Liver (tissue), 9 donors: Measurements from ENCODE around the gene GNAS-AS1. TPM values are rescaled to one million over a fixed set of nuclear protein-coding genes. Genes with fewer than 3 reads are reported as not detected.

ENCODE experiments used
- DNase-seq: peaks from one replicate; pipeline ENCODE4 v3.0.0-alpha.2; 2017; ENCODE audit warnings: low spot score
- H3K27ac ChIP-seq, 2 donors: one replicate each; pipeline ENCODE4 v1.7.0; 2013; ENCODE audit warnings: inconsistent platforms in 2 of 2, low read length in 2 of 2, control low read depth in 1 of 2, low read depth in 1 of 2, mild to moderate bottlenecking in 1 of 2
- H3K27me3 ChIP-seq, 4 donors: one replicate each; pipeline versions ENCODE4 v1.6.1 to v1.7.0; 2013; ENCODE audit warnings: low read length in 3 of 4, inconsistent platforms in 1 of 4, mild to moderate bottlenecking in 1 of 4, moderate library complexity in 1 of 4; ENCODE audit not compliant: control insufficient read depth in 4 of 4, insufficient read depth in 4 of 4
- H3K36me3 ChIP-seq, 4 donors: one replicate each; pipeline versions ENCODE4 v1.6.1 to v1.7.0; 2013; ENCODE audit warnings: low read length in 3 of 4, mild to moderate bottlenecking in 3 of 4, low read depth in 1 of 4, moderate library complexity in 1 of 4; ENCODE audit not compliant: control insufficient read depth in 4 of 4, insufficient read depth in 3 of 4
- H3K4me1 ChIP-seq, 4 donors: one replicate each; pipeline versions ENCODE4 v1.6.1 to v1.7.0; 2013; ENCODE audit warnings: low read length in 3 of 4, mild to moderate bottlenecking in 3 of 4, moderate library complexity in 1 of 4; ENCODE audit not compliant: control insufficient read depth in 4 of 4, insufficient read depth in 4 of 4
- H3K4me3 ChIP-seq, 3 donors: one replicate each; pipeline versions ENCODE4 v1.6.1 to v1.7.0; 2013; ENCODE audit warnings: low read length in 3 of 3, control low read depth in 1 of 3, low read depth in 1 of 3, mild to moderate bottlenecking in 1 of 3
- H3K9ac ChIP-seq, 2 donors: one replicate each; pipeline ENCODE4 v1.7.0; 2013; ENCODE audit warnings: low read length in 2 of 2, mild to moderate bottlenecking in 2 of 2, moderate library complexity in 2 of 2, control low read depth in 1 of 2, low read depth in 1 of 2
- H3K9me3 ChIP-seq, 4 donors: one replicate each; pipeline versions ENCODE4 v1.6.1 to v1.7.0; 2013; ENCODE audit warnings: low read length in 3 of 4; ENCODE audit not compliant: control insufficient read depth in 4 of 4
- ATF3 ChIP-seq: IDR thresholded peaks from 2 replicates; pipeline ENCODE4 v1.6.1; 2016; ENCODE audit warnings: antibody characterized with exemption
- CTCF ChIP-seq: fragments of 150-350 bp; IDR thresholded peaks from 2 replicates; pipeline ENCODE4 v1.5.1; 2017; ENCODE audit warnings: improper control_type of control experiment, low read depth, low read length; ENCODE audit not compliant: missing input control
- EGR1 ChIP-seq, 2 donors: IDR thresholded peaks; 2 replicates each; pipeline ENCODE4 v1.6.1; 2016 to 2018; ENCODE audit warnings: antibody characterized with exemption in 2 of 2, low read depth in 2 of 2
- FOXA1 ChIP-seq: IDR thresholded peaks from 2 replicates; pipeline ENCODE4 v1.6.1; 2016; ENCODE audit warnings: antibody characterized with exemption
- FOXA2 ChIP-seq: IDR thresholded peaks from 2 replicates; pipeline ENCODE4 v1.6.1; 2016; ENCODE audit warnings: antibody characterized with exemption
- GABPA ChIP-seq, 2 donors: IDR thresholded peaks in 1 of 2; conservative IDR thresholded peaks in 1 of 2; 2 replicates each; pipeline ENCODE4 v1.6.1; 2016; ENCODE audit warnings: antibody characterized with exemption in 2 of 2, mild to moderate bottlenecking in 1 of 2, moderate library complexity in 1 of 2
- HNF4A ChIP-seq, 2 donors: conservative IDR thresholded peaks; 2 replicates each; pipeline ENCODE4 v1.6.1; 2016; ENCODE audit warnings: antibody characterized with exemption in 2 of 2, mild to moderate bottlenecking in 2 of 2
- HNF4G ChIP-seq: IDR thresholded peaks from 2 replicates; pipeline ENCODE4 v1.6.1; 2016; ENCODE audit warnings: antibody characterized with exemption
- JUND ChIP-seq, 2 donors: IDR thresholded peaks; 2 replicates each; pipeline ENCODE4 v1.6.1; 2016; ENCODE audit warnings: antibody characterized with exemption in 2 of 2
- MAX ChIP-seq: IDR thresholded peaks from 2 replicates; pipeline ENCODE4 v1.6.1; 2016; ENCODE audit warnings: antibody characterized with exemption
- NR2F2 ChIP-seq: IDR thresholded peaks from 2 replicates; pipeline ENCODE4 v1.6.1; 2016; ENCODE audit warnings: antibody characterized with exemption
- RAD21 ChIP-seq, 2 donors: IDR thresholded peaks; 2 replicates each; pipeline ENCODE4 v1.6.1; 2016; ENCODE audit warnings: antibody characterized with exemption in 2 of 2, mild to moderate bottlenecking in 2 of 2
- REST ChIP-seq: IDR thresholded peaks from 2 replicates; pipeline ENCODE4 v1.6.1; 2016; ENCODE audit warnings: antibody characterized with exemption, mild to moderate bottlenecking
- RXRA ChIP-seq, 2 donors: IDR thresholded peaks; 2 replicates each; pipeline ENCODE4 v1.6.1; 2017 to 2018; ENCODE audit warnings: antibody characterized with exemption in 2 of 2, mild to moderate bottlenecking in 1 of 2
- SP1 ChIP-seq: IDR thresholded peaks from 2 replicates; pipeline ENCODE4 v1.6.1; 2018; ENCODE audit warnings: antibody characterized with exemption, mild to moderate bottlenecking
- TAF1 ChIP-seq: conservative IDR thresholded peaks from 2 replicates; pipeline ENCODE4 v1.6.1; 2016; ENCODE audit warnings: antibody characterized with exemption, mild to moderate bottlenecking
- YY1 ChIP-seq: IDR thresholded peaks from 2 replicates; pipeline ENCODE4 v1.6.1; 2016; ENCODE audit warnings: antibody characterized with exemption, mild to moderate bottlenecking
- ZBTB33 ChIP-seq: IDR thresholded peaks from 2 replicates; pipeline ENCODE4 v1.6.1; 2016; ENCODE audit warnings: antibody characterized with exemption
- WGBS: extraction: QIAGEN DNeasy Blood & Tissue Kit; methylation state at CpG from one replicate; pipeline ENCODE4 v1.1.7; 2013; 5-methylcytosine and 5-hydroxymethylcytosine counted together
- polyA plus RNA-seq, 2 donors: library from polyadenylated mRNA; stranded (reverse) in 1 of 2; unstranded in 1 of 2; fragments of 200-250 nt in 1 of 2; fragments of >200 nt in 1 of 2; fragmentation: Nextera tagmentation in 1 of 2; extraction: Ambion mirVana in 1 of 2; gene quantifications; one replicate each; pipeline versions ENCODE4 v1.2.1 to v1.2.3, GENCODE V29; 2013 to 2015
- total RNA-seq, 2 donors: library from RNA; depleted of rRNA; stranded (reverse); fragments of >200 nt; gene quantifications; one replicate each; pipeline ENCODE4 v1.2.3, GENCODE V29; 2014
- donor health status: healthy.
- donor health status: healthy.
- donor health status: healthy.
- donor health status: healthy.
- donor health status: healthy.

Gene GNAS-AS1
- total and polyA plus RNA-seq, 4 donors = 0.08 to 0.42 (median 0.09) TPM; not detected in 1

GRCh38 chr20:58869662-58870227 is 19.0 kb upstream of the GNAS-AS1 start (continued):
- TF ChIP-seq JUND (IDR thresholded peaks at IDR 0.05) (no peak), SP1 (no peak)

DNA sequence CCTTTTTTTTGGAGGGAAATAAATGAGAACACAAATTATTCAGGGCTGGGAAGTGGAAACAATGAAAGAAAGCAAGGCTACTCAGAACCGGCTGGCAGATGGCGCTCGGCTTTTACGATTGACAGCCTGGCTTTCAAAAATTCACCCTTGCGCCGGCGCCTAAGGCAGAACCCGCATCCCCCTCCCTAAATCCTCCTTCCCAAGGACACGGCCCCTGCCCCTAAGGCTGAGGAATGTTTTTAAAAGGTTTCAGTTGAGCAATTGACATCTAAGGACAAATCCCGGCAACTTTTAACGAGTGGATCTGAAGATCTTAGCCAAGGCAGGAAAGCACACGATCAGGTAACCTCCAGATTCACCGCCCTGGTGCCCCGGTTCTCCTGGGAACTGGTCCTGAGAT is 18.1 kb upstream of the GNAS-AS1 start:
- no peak overlapping the region for H3K4me3 ChIP-seq
- no peaks in the 10 kb centered on the region for H3K36me3 ChIP-seq
- H3K27ac ChIP-seq = no peak overlapping the region
- H3K9ac ChIP-seq = no peak overlapping the region
- no peaks in the 10 kb centered on the region for H3K27me3 ChIP-seq
- TF ChIP-seq NR2F2 (no peak), FOXA2 (no peak), TAF1 (no peak), HNF4G (no peak), REST (no peak), ATF3 (no peak), EGR1 (IDR thresholded peaks at IDR 0.05; ENCODE audit: low read depth in 2 of 2) (no peak), ZBTB33 (no peak), JUND (IDR thresholded peaks at IDR 0.05) (no peak), HNF4A (conservative IDR thresholded peaks at IDR 0.05) (no peak), SP1 (no peak), CTCF (no peak), RAD21 (IDR thresholded peaks at IDR 0.05) (no peak), FOXA1 (no peak), RXRA (IDR thresholded peaks at IDR 0.05) (no peak), YY1 (no peak), MAX (no peak), GABPA (IDR thresholded peaks at IDR 0.05 in 1 of 2, conservative IDR thresholded peaks at IDR 0.05 in 1 of 2) (no peak)
- DNase-seq = no peak
- H3K9me3 ChIP-seq = no peaks in the 10 kb centered on the region
- WGBS = 61% methylated on average over 14 of the region's 14 CpGs
- no peaks in the 10 kb centered on the region for H3K4me1 ChIP-seq
